HG03103 (cell line): Measurements from ENCODE around the gene ARIH1.

Experiments used
- ATAC-seq: cut with Tn5 transposase; IDR thresholded peaks from one replicate; pipeline ENCODE4 v1.9.1; 2021; ENCODE audit warnings: low read depth; ENCODE audit not compliant: unreplicated experiment

ARIH1 gene

DNA sequence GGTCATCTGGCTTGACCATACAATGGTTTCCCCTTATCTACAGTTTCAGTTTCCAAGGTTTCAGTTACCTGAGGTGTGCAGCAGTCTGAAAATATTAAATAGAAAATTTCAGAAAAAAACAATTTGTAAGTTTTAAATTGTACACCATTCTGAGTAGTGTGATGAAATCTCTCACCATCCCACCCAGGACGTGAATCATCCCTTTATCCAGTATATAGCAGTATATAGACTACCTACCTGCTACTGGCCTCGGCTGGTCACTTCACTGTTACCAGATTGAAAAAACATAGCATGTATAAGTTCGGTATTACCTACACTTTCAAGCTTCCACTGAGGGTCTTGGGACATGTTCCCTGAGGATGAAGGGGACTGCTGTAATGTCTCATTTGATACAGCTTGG lies 12.0 kb downstream of the ARIH1 start:
- ATAC-seq, result no peak

DNA sequence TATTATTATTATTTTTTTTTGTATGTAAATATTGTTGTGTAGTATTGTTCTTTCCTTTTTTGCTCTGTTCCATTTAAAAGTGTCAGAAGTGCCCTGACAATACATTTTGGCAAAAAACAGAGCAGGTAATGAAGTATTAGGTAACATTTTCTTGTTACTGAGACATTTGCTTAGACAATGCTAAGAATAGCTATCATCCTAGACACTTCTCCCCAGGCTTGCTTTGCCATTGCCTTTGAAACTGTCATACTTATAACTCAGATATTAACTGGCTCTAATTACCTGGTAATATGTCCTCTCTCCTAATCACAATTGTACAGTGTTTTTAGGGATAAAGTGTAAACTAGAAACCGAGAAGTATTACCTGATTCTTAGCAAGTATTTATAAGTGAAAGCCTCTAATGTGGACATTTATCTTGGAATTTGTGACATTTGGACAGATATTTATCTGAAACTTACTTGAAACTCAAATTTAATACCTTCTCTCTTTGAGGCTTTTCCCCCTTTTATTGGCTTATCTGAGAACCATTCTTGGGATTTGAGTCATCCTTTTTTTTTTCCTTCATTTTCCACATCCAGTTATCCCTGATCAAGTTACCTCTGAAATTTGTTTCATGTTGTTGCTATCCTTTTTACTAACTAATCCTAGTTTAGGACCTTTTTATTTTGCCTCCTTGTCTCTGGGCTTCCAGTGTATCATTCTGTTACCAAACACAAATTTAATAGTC lies 13.1 kb downstream of the ARIH1 start:
- ATAC-seq, result no peak

DNA sequence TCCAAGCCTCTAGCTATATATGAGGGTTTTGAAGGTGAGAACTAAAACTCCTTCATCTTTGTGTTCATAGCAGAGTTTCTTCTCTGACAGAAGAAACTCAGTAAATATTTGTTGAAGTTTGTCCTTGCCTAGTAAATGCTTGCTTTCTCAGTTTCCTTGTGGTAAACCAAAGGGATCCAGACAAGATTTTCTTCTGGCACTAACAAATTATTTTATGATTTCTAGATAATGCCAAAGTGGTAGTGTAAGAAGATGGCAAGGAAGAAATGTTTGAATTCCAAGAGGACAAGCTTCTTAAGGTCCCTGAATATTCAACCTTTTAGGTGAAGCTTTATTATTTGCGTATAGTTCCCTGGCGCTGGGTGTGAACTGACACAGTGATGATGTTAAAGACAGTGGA lies 14.4 kb downstream of the ARIH1 start:
- ATAC-seq, result no peak

DNA sequence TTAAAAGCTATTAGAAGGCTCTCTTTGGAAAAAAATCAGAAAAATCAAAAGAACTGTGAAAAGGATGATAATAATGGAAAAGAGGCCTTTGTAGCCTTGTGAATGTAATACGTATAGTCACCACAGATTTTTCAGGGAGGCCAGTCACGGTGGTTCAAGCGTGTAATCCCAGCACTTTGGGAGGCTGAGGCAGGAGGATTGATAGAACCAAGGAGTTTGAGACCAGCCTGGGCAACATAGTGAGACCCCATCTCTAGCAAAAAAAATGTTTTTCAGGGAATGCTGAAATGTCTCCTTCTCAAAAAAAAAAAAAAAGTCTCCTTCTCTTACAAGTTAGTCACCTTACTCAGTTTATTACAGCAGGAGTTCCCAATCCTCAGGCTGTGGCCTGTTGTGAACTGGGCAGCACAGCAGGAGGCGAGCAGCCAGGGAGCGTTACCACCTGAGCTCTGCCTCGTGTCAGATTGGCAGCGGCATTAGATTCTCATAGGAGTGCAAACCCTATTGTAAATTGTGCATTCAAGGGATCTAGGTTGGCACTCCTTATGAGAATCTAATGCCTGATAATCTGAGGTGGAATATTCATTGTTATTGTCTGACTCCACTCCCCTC lies 15.9 kb downstream of the ARIH1 start:
- no peak for ATAC-seq

DNA sequence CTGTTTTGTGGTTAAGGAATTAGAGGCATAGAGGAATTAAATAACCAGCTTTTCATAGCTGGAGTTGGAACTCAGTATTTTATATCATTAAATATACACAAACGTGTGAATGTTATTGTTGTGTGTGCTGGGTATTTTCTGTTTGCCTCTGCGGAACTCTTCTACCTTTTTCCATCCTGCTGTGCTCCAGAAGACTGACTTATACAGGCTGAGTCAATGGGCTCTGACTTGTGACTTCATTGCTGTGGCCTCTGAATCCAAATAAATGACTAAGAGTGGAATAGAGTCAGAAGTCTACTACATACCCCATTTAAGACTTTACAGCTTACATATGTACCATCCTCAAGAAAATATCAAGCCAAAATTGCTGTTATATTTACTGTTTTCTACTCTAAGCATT lies 17.6 kb downstream of the ARIH1 start:
- ATAC-seq, result no peak

DNA sequence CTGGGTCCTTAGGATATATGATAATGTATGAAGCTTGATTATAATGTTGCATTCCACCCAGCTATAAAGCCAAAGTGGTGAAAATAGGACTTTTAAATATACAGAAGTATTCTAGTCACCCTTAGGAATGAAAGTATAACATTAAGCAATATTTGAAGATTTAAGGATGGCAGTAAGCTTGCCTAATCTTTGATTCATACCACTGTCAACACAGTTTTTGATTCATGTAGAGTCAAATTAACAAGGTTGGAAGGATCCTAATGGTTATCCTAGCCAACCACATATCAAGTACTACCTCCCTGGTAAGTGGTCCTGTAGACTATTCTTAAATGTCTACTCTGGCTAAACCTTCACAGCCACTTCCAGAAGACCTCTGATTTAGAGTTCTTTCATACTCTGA lies 18.6 kb downstream of the ARIH1 start:
- ATAC-seq, result no peak

DNA sequence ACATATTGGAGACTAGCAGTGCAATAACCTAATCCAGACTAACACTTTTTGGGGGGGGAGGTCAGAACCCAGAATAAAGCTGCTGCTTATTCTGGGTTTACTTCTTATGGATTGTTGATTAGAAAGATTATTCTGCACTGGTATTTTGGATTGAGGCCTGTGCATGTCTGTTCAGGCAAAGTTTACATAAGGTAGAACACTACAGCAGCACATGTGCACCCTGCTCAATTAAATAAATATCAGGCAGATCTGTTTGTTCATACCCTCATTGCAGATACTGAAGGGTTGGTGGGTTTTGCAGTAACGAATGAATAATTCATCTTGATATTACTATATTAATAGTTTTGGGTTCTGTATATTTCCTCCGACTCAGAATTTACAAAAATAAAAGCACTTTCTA lies 19.1 kb downstream of the ARIH1 start:
- ATAC-seq, result no peak

DNA sequence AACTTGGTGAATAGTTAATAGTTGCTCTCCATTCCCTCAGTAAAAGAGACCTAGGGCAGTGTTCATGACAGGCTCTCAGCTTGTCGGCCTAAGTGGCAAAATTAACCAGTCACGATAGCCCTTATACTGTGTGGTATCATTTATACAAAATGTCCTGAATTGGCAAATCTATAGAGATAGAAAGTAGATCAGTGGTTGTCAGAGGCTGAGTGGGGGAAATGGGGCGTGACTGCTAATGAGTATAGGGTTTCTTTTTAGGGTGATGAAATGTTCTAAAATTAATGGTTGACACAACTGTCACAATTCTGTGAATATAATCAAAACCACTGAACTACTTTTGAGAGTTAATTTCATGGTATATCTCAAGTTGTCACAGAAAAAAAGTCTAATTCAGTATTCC lies 20.9 kb downstream of the ARIH1 start:
- no peak for ATAC-seq

DNA sequence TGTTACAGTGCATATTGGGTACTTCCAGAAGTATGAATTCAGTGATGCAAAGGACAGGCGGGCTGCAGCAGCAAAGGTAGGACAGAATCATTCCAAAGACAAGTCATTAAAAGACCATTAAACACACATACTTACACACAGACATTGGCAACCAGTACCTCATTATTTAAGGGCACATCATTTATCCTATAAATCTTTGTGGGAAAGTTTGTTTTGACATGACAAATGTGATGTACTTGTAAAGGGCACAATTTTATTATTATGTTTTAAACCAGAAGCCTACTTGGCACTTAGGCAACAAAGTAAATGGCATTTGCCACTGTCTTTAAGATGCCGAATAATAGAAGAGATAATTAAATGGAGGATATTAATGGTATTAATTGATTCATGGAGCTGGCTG lies 22.7 kb downstream of the ARIH1 start:
- ATAC-seq, result no peak

DNA sequence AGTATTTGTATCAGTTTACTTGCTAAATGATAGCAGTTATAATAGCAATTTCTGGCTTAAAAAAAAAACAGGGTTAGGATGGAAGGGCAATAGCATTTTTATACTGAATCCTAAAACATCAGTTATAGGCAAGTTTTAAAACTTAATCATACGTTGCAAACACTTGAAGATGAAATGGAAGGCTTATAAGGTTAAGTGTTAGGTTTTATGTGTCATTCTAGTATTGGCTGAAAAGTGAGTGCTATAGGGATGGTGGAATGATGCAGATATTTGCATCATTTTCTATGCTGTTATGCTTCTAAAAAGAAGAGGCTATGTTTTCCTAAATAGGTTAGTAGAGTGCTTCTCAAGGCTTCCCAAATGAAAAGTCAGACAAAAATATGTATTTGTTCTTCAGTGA lies 23.3 kb downstream of the ARIH1 start:
- ATAC-seq, result no peak

DNA sequence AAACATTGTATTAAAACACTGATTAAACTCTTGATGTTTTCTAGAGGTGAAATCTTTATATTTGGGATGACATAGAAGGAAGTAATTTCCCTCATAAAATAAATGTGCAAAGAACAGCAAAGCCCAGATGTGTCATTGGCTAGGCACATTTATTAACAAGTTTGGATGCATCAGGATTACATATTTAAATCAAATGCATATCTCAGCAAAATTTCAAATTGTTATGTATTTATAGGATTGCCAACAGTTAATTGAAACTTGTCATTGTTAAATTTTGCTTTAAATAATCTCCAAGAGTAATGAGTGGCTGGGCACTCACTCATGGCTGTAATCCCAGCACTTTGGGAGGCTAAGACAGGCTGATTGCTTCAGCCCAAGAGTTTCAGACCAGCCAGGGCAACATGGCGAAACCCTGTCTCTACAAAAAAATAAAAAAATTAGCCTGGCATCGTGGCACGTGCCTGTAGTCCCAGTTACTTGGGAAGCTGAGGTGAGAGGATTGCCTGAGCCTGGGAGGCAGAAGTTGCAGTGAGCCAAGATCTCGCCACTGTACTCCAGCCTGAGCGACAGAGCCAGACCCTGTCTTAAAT lies 28.2 kb downstream of the ARIH1 start:
- ATAC-seq, result no peak

DNA sequence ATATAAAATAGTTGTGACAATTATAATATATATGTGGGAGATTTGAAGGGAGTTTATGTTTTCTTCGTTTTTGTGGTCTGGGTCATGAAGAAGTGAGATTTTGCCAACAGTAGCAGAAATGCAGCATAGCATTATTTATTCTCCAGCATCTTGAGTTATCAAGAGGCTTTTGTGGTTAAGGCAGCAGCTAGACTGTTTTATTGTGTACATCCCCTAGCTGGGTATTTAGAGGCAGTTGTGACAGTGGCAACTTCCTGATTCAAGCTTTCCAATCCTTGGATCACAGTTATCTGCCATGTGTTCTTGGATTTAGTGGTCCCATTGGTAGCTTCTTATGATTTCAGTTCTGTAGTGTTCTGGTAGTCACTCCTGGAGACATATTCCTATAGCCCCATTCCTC lies 29.0 kb downstream of the ARIH1 start:
- no peak for ATAC-seq

DNA sequence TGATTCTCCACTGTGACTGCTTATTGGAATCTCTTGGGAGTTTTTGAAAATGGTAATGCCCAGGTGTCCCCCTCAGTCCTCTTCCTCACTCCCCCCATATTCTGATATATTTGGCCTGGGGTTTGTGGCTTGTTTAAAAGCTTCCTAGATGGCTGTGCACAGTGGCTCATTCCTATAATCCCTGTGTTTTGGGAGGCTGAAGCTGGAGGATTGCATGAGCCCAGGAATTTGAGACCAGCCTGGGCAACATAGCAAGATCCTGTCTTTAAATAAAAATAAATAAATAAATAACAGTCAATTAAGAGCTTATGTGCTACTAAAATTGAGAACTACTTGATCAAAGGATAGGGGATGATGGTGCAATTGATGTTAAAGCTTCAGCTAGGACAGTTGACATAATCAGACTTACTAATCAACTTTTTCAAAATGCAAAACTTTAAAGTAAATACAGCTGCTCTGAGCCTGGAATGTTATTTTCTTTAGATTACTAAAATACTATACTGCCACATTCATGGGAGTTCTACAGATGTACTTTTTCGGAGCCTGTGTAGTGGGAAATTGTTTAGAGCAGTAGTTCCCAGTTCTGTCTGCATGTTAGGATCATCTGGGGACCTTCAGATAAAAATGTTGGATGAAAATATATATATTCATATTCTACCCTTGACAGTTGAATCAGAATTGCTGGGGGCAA lies 33.4 kb downstream of the ARIH1 start:
- ATAC-seq, result no peak

DNA sequence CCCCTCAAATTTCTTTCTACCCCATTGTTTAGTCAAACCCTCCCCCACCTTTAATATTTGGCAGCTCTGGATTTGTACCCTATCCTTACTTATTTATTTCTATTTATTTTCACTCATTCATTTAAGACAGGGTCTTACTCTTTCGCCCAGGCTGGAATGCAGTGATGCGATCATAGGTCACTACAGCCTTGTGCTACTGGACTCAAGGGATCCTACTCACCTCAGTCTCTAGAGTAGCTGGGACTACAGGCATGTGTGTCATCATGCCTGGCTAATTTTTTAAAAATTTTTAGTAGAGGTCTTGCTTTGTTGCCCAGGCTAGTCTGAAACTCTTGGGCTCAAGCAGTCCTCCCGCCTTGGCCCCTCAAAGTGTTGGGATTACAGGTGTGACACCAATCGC lies 35.4 kb downstream of the ARIH1 start:
- no peak for ATAC-seq

DNA sequence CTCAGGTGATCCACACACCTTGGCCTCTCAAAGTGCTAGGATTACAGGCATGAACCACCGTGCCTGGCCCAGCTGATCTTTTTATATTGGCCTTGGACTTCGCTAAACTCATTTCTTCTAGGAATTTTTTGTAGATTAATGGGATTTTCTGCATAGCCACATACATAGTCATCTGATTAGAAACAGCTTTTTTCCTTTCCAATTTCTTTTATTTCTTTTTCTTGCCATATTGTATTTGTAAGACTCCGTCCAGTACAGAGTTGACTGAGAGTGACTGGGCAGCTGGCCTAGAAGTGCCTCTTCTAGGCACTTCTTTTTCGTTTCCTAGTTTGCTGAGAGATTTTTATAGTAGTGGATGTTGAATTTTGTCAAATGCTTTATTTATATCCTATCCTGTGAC lies 37.4 kb downstream of the ARIH1 start:
- ATAC-seq, result no peak

DNA sequence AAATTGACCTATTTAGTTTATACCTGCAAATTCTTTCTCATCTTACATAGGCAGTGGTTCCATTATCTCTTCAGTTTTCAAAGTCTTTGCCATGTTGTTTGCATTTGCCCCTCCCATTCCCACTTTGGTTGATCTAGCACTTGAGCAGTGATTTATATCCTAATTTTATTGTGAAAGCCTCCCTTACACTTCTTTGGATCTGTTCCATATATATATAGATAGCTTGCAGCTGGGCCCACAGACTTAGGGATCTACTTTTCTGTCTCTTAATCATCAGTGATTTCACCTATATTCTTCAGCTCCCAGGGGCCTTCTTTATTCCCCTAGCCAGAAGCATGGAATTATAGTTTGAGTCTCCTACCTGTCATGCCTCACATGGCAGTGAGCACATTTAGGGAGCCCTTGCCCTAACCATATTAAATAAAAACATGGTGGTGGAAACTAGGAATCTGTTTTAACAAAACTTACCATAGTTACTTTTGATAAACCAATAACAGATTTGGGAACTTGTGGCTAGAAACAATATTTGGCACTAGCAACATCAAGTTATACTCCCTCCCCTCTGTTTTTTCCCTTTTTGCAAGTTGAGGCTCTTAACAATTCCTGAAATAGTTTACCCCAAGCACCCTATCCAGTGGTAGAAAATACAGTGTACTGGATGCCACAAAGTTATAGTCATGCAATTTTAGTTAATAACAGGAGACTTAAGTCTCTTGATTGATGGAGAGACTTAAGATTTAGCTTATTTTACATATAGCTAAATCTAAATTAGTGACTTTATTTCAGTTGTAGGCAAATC lies 41.7 kb downstream of the ARIH1 start:
- ATAC-seq, result no peak

DNA sequence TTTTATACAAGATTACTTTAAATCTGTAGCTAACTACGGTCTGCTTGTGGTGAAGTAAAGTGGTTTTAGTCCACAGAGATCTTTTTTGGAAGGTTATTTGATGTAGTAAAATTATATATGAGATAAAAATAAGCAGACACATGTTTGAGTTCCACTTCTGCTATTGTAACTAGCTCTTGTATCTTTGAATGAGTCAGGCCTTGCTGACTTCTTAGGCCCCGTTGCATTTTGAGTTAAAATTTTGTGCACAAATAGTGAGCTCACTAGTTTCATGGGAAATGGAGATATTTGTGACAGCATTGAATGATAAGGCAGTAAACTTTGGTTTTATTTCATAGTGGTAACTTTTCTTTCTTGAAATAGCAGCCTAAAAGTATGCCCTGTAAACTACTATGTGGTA lies 42.6 kb downstream of the ARIH1 start:
- no peak for ATAC-seq

DNA sequence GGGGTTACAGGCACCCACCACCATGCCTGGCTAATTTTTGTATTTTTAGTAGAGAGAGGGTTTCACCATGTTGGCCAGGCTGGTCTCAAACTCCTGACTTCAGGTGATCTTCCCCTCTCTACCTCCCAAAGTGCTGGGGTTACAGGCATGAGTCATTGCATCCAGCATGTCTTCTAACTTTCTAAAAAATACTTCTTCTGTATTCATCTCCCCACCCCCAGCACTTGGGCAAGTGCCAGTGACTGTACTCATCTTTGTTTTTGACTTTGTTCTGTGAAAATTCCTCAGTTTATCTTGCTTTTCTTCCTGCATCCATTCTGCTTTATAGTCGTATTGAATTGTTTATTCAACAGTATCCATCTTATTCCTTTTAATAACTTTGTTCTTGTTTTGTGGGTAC lies 47.6 kb downstream of the ARIH1 start:
- no peak for ATAC-seq

DNA sequence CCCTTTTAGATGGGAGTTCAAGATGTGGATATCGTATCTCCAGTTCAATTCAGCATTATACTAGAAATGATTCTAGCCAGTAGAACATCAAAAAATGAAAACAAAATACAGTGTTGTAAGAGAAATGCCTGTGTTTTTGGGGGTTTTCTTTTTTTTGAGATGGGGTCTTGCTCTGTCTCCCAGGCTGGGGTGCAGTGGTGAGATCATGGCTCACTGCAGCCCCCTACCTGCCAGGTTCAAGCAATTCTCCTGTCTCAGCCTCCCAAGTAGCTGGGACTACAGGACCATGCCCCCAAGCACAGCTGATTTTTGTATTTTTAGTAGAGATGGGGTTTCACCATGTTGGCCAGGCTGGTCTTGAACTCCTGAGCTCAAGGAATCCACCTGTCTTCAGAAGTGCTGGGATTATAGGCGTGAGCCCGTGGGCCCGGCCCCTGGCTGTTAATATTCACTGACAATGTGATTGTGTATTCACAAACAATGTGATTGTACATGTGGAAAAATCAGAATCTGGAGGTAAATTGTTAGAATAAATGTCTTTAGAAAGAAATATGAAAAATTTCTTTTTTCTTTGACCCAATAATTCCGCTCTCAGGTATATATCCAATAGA lies 59.0 kb downstream of the ARIH1 start:
- no peak for ATAC-seq

DNA sequence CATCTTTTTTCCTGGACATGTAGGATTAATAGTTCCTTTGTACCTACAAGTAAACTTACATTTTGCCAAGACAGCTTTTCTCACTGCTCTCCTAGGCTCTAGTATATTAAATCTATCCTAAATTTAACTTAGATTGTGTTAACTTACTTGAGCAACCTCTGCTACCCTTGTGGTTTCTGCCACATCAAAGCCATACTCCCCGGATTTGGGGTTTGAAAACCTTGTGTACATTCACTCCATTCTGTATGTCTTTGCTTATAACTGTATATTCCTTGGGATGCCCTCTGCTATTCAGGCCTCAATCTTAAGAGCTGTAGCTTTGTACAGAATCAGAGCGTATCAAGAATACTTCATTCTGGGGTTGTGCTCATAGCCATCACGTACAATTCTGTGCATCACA lies 60.4 kb downstream of the ARIH1 start:
- ATAC-seq, result no peak

DNA sequence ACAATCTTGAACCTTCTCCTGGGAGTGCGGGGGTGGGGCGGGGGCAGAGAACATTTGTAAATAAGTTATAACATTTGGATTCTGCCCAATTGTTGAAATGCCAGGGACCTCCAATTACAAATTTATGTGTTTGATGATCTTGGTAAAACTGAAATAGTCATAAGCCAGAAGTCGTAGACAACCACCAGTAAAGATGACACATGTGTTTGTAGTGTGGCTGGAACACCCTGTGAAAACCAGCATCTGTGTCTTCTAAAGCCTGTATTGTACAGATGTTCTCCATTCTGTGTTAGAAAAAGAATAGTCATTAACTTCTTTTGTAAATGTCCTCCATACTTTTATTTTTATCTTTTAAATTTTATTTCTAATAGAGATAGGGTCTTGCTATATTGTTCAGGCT lies 61.8 kb downstream of the ARIH1 start:
- ATAC-seq, result no peak
